Activated naive CD8-positive, alpha-beta T cell treated with anti-CD3 and anti-CD28 coated beads for 36 hours (primary cell): ENCODE measurements around the gene ABHD2. TPM values are rescaled to one million over a fixed set of nuclear protein-coding genes. Genes with fewer than 3 reads are reported as not detected.

ENCODE experiments used
- DNase-seq: peaks from one replicate; pipeline ENCODE4 v3.0.0; 2021
- H3K27ac Mint-ChIP-seq: one replicate; pipeline ENCODE4 v1.8.0; 2022; ENCODE audit warnings: mild to moderate bottlenecking, moderate library complexity, mixed read lengths
- H3K27me3 Mint-ChIP-seq: one replicate; pipeline ENCODE4 v1.8.0; 2022; ENCODE audit warnings: mild to moderate bottlenecking, mixed read lengths
- H3K36me3 Mint-ChIP-seq: one replicate; pipeline ENCODE4 v1.8.0; 2021; ENCODE audit warnings: mild to moderate bottlenecking, mixed read lengths
- H3K4me1 Mint-ChIP-seq: one replicate; pipeline ENCODE4 v1.8.0; 2021; ENCODE audit warnings: mixed read lengths
- H3K4me3 Mint-ChIP-seq: one replicate; pipeline ENCODE4 v1.8.0; 2022; ENCODE audit warnings: mild to moderate bottlenecking, moderate library complexity, mixed read lengths
- H3K9me3 Mint-ChIP-seq: one replicate; pipeline ENCODE4 v1.8.0; 2022; ENCODE audit warnings: mixed read lengths
- total RNA-seq, 2 experiments: library from RNA; stranded (reverse); gene quantifications; one replicate each; pipeline ENCODE4 v1.2.3, GENCODE V29; 2021

The ABHD2 gene
- total RNA-seq, 2 experiments from 2014 or later = 47.6 to 49.2 TPM

GRCh38 chr15:89103481-89104171, 15.4 kb downstream of the ABHD2 start:
- Mint-ChIP-seq H3K4me3 (no peak overlapping the region), H3K36me3 (peaks cover 14% of the 10 kb centered on the region), H3K27ac (no peak overlapping the region), H3K4me1 (peaks cover 25% of the 10 kb centered on the region), H3K27me3 (no peaks in the 10 kb centered on the region), H3K9me3 (no peaks in the 10 kb centered on the region)
- DNase-seq = no peak

- DNase-seq = no peak
- Mint-ChIP-seq H3K36me3 (peaks cover 12% of the 10 kb centered on the region), H3K9me3 (no peaks in the 10 kb centered on the region), H3K4me3 (no peak overlapping the region), H3K27me3 (no peaks in the 10 kb centered on the region), H3K4me1 (peaks cover 25% of the 10 kb centered on the region), H3K27ac (no peak overlapping the region)
Observed at GRCh38 chr15:89104172-89104564, 15.9 kb downstream of the ABHD2 start.

GRCh38 chr15:89105147-89105546, 16.9 kb downstream of the ABHD2 start:
- no peak overlapping the region for H3K4me3 Mint-ChIP-seq
- no peaks in the 10 kb centered on the region for H3K9me3 Mint-ChIP-seq
- peaks cover 25% of the 10 kb centered on the region for H3K4me1 Mint-ChIP-seq
- H3K36me3 Mint-ChIP-seq = peaks cover 10% of the 10 kb centered on the region
- no peak for DNase-seq
- no peak overlapping the region for H3K27ac Mint-ChIP-seq
- H3K27me3 Mint-ChIP-seq = no peaks in the 10 kb centered on the region

GRCh38 chr15:89106200-89106599, 17.9 kb downstream of the ABHD2 start:
- H3K9me3 Mint-ChIP-seq = no peaks in the 10 kb centered on the region
- peaks cover 6% of the 10 kb centered on the region for H3K36me3 Mint-ChIP-seq
- no peak overlapping the region for H3K27ac Mint-ChIP-seq
- H3K4me3 Mint-ChIP-seq = no peak overlapping the region
- peaks cover 24% of the 10 kb centered on the region for H3K4me1 Mint-ChIP-seq
- DNase-seq = no peak
- no peaks in the 10 kb centered on the region for H3K27me3 Mint-ChIP-seq

- DNase-seq = no peak
- H3K9me3 Mint-ChIP-seq = no peaks in the 10 kb centered on the region
Observed at GRCh38 chr15:89107984-89108383, 19.7 kb downstream of the ABHD2 start.

GRCh38 chr15:89108835-89109234, 20.6 kb downstream of the ABHD2 start:
- H3K4me1 Mint-ChIP-seq = peaks cover 27% of the 10 kb centered on the region
- H3K27me3 Mint-ChIP-seq = no peaks in the 10 kb centered on the region
- H3K27ac Mint-ChIP-seq = no peak overlapping the region
- peaks cover 2% of the 10 kb centered on the region for H3K36me3 Mint-ChIP-seq
- H3K9me3 Mint-ChIP-seq = no peaks in the 10 kb centered on the region
- H3K4me3 Mint-ChIP-seq = no peak overlapping the region
- DNase-seq = no peak

More at GRCh38 chr15:89107984-89108383, 19.7 kb downstream of the ABHD2 start:
- H3K27me3 Mint-ChIP-seq = no peaks in the 10 kb centered on the region
- H3K27ac Mint-ChIP-seq = no peak overlapping the region
- H3K4me3 Mint-ChIP-seq = no peak overlapping the region
- H3K4me1 Mint-ChIP-seq = peaks cover 25% of the 10 kb centered on the region
- H3K36me3 Mint-ChIP-seq = peaks cover 2% of the 10 kb centered on the region

- no peak for DNase-seq
- H3K27me3 Mint-ChIP-seq = no peaks in the 10 kb centered on the region
- H3K4me1 Mint-ChIP-seq = peaks cover 27% of the 10 kb centered on the region
- H3K4me3 Mint-ChIP-seq = no peak overlapping the region
- no peak overlapping the region for H3K27ac Mint-ChIP-seq
- H3K9me3 Mint-ChIP-seq = no peaks in the 10 kb centered on the region
- peaks cover 2% of the 10 kb centered on the region for H3K36me3 Mint-ChIP-seq
Observed at GRCh38 chr15:89109238-89109637, 21.0 kb downstream of the ABHD2 start.

- no peak overlapping the region for H3K27ac Mint-ChIP-seq
- H3K36me3 Mint-ChIP-seq = peaks cover 6% of the 10 kb centered on the region
- H3K4me3 Mint-ChIP-seq = no peak overlapping the region
- H3K9me3 Mint-ChIP-seq = no peaks in the 10 kb centered on the region
- peaks cover 27% of the 10 kb centered on the region for H3K4me1 Mint-ChIP-seq
- no peaks in the 10 kb centered on the region for H3K27me3 Mint-ChIP-seq
- no peak for DNase-seq
Observed at GRCh38 chr15:89110060-89110459, 21.8 kb downstream of the ABHD2 start.

GRCh38 chr15:89111352-89111751, 23.1 kb downstream of the ABHD2 start:
- Mint-ChIP-seq H3K4me1 (peaks cover 27% of the 10 kb centered on the region), H3K9me3 (no peaks in the 10 kb centered on the region), H3K4me3 (no peak overlapping the region), H3K27me3 (no peaks in the 10 kb centered on the region), H3K36me3 (peaks cover 13% of the 10 kb centered on the region), H3K27ac (no peak overlapping the region)
- DNase-seq = no peak

GRCh38 chr15:89111961-89112340, 23.7 kb downstream of the ABHD2 start:
- no peak for DNase-seq
- no peak overlapping the region for H3K4me3 Mint-ChIP-seq
- peaks cover 16% of the 10 kb centered on the region for H3K36me3 Mint-ChIP-seq
- H3K27ac Mint-ChIP-seq = no peak overlapping the region
- no peaks in the 10 kb centered on the region for H3K9me3 Mint-ChIP-seq
- no peaks in the 10 kb centered on the region for H3K27me3 Mint-ChIP-seq
- peaks cover 22% of the 10 kb centered on the region for H3K4me1 Mint-ChIP-seq

GRCh38 chr15:89112341-89112971, 24.2 kb downstream of the ABHD2 start:
- peaks cover 15% of the 10 kb centered on the region for H3K36me3 Mint-ChIP-seq
- no peak overlapping the region for H3K4me3 Mint-ChIP-seq
- H3K27ac Mint-ChIP-seq = no peak overlapping the region
- H3K27me3 Mint-ChIP-seq = no peaks in the 10 kb centered on the region
- H3K9me3 Mint-ChIP-seq = no peaks in the 10 kb centered on the region
- peaks cover 22% of the 10 kb centered on the region for H3K4me1 Mint-ChIP-seq
- DNase-seq = no peak

GRCh38 chr15:89113296-89114024, 25.2 kb downstream of the ABHD2 start:
- peaks cover 18% of the 10 kb centered on the region for H3K36me3 Mint-ChIP-seq
- no peak overlapping the region for H3K27ac Mint-ChIP-seq
- DNase-seq = no peak
- no peak overlapping the region for H3K4me3 Mint-ChIP-seq
- H3K4me1 Mint-ChIP-seq = peaks cover 16% of the 10 kb centered on the region
- no peaks in the 10 kb centered on the region for H3K9me3 Mint-ChIP-seq
- no peaks in the 10 kb centered on the region for H3K27me3 Mint-ChIP-seq

- Mint-ChIP-seq H3K4me1 (peaks cover 18% of the 10 kb centered on the region), H3K36me3 (peaks cover 21% of the 10 kb centered on the region), H3K4me3 (no peak overlapping the region), H3K9me3 (no peaks in the 10 kb centered on the region), H3K27ac (no peak overlapping the region), H3K27me3 (no peaks in the 10 kb centered on the region)
- DNase-seq = no peak
Observed at GRCh38 chr15:89114990-89115389, 26.7 kb downstream of the ABHD2 start.

- Mint-ChIP-seq H3K27ac (no peak overlapping the region), H3K27me3 (no peaks in the 10 kb centered on the region), H3K36me3 (peaks cover 21% of the 10 kb centered on the region), H3K9me3 (no peaks in the 10 kb centered on the region), H3K4me3 (no peak overlapping the region), H3K4me1 (peaks cover 18% of the 10 kb centered on the region)
- DNase-seq = no peak
Observed at GRCh38 chr15:89115547-89115946, 27.3 kb downstream of the ABHD2 start.

- peaks cover 14% of the 10 kb centered on the region for H3K4me1 Mint-ChIP-seq
- H3K4me3 Mint-ChIP-seq = no peak overlapping the region
- no peak overlapping the region for H3K27ac Mint-ChIP-seq
- no peaks in the 10 kb centered on the region for H3K27me3 Mint-ChIP-seq
- no peaks in the 10 kb centered on the region for H3K9me3 Mint-ChIP-seq
- DNase-seq = no peak
- H3K36me3 Mint-ChIP-seq = peaks cover 21% of the 10 kb centered on the region
Observed at GRCh38 chr15:89116404-89116803, 28.1 kb downstream of the ABHD2 start.
